Upper lobe of left lung (tissue), 4 donors: Measurements from ENCODE around the gene CFAP68.

ENCODE experiments used
- CTCF ChIP-seq, 6 experiments: fragments of 450-650 bp in 4 of 6; fragments of 200-600 bp in 2 of 6; sonication (generic) in 2 of 6; IDR thresholded peaks; one replicate each; pipeline ENCODE4 v1.5.1; 2016 to 2019; ENCODE audit warnings: antibody characterized with exemption in 6 of 6
- EP300 ChIP-seq, 4 donors: sonication (generic); formaldehyde crosslinking; IDR thresholded peaks; one replicate each; pipeline ENCODE4 v1.5.1; 2017; ENCODE audit warnings: antibody characterized with exemption in 4 of 4, control low read depth in 2 of 4
- POLR2A ChIP-seq, 4 donors: fragments of 450-650 bp; IDR thresholded peaks; one replicate each; pipeline ENCODE4 v1.5.1; 2016 to 2017; ENCODE audit warnings: antibody characterized with exemption in 4 of 4, mild to moderate bottlenecking in 2 of 4
- POLR2AphosphoS5 ChIP-seq, 2 donors: sonication (generic); formaldehyde crosslinking; IDR thresholded peaks; one replicate each; pipeline ENCODE4 v1.5.1; 2017; ENCODE audit warnings: antibody characterized with exemption in 2 of 2

- TF ChIP-seq POLR2AphosphoS5 (IDR thresholded peaks at IDR 0.05) (no peak), CTCF (IDR thresholded peaks at IDR 0.05) (no peak), POLR2A (IDR thresholded peaks at IDR 0.05) (no peak), EP300 (IDR thresholded peaks at IDR 0.05) (no peak)
Observed at GRCh38 chr11:111930472-111930871, 51.1 kb downstream of the CFAP68 start.
